Neural cell (in vitro differentiated cells): ENCODE measurements around the gene NF1. TPM values are rescaled to one million over a fixed set of nuclear protein-coding genes. Genes with fewer than 3 reads are reported as not detected.

Experiments used
- H2AFZ ChIP-seq: fragments of 200-600, 300-800 bp; sonication (generic), shearing (Covaris generic); 2 replicates; pipeline ENCODE4 v1.6.0; 2014; ENCODE audit warnings: low read depth, mild to moderate bottlenecking, antibody characterized with exemption, low read length, moderate library complexity
- H3F3A ChIP-seq: fragments of 200-600 bp; shearing (Covaris generic); 2 replicates; pipeline ENCODE4 v1.6.1; 2016; ENCODE audit warnings: mild to moderate bottlenecking, moderate library complexity, mixed read lengths, antibody characterized with exemption, low read length; ENCODE audit not compliant: insufficient read depth, poor library complexity, severe bottlenecking
- H3K27ac ChIP-seq: fragments of 200-600, 300-800 bp; sonication (generic), shearing (Covaris generic); 2 replicates; pipeline ENCODE4 v1.5.1; 2014; ENCODE audit warnings: mild to moderate bottlenecking, low read length, moderate library complexity
- H3K27me3 ChIP-seq: fragments of 300-800, 200-600 bp; sonication (generic), shearing (Covaris generic); 2 replicates; pipeline ENCODE4 v1.6.0; 2014; ENCODE audit warnings: mild to moderate bottlenecking, low read depth, low read length, moderate library complexity; ENCODE audit not compliant: insufficient read depth
- H3K36me3 ChIP-seq: fragments of 300-800, 200-600 bp; sonication (generic), shearing (Covaris generic); 2 replicates; pipeline ENCODE4 v1.5.1; 2014; ENCODE audit warnings: mild to moderate bottlenecking, antibody characterized with exemption, low read length, moderate library complexity; ENCODE audit not compliant: insufficient read depth
- H3K4me2 ChIP-seq: fragments of 300-800, 200-600 bp; sonication (generic), shearing (Covaris generic); 2 replicates; pipeline ENCODE4 v1.6.0; 2014; ENCODE audit warnings: mild to moderate bottlenecking, low read length
- H3K4me3 ChIP-seq: fragments of 300-800, 200-600 bp; sonication (generic), shearing (Covaris generic); 2 replicates; pipeline ENCODE4 v1.5.1; 2014; ENCODE audit warnings: mild to moderate bottlenecking, low read length, moderate library complexity
- H3K79me2 ChIP-seq: fragments of 200-600 bp; shearing (Covaris generic); replicated peaks from 2 replicates; pipeline ENCODE4 v1.6.0; 2014; ENCODE audit warnings: mild to moderate bottlenecking, low read length, moderate library complexity; ENCODE audit not compliant: insufficient read depth
- H3K9ac ChIP-seq: fragments of 300-800, 200-600 bp; sonication (generic), shearing (Covaris generic); 2 replicates; pipeline ENCODE4 v1.6.1; 2016; ENCODE audit warnings: mild to moderate bottlenecking, low read length, mixed read lengths
- H3K9me2 ChIP-seq: fragments of 200-600 bp; shearing (Covaris generic); 2 replicates; pipeline ENCODE4 v1.6.1; 2016; ENCODE audit warnings: mild to moderate bottlenecking, low read length, mixed read lengths; ENCODE audit not compliant: insufficient read depth
- H3K9me3 ChIP-seq: fragments of 200-600, 300-800 bp; sonication (generic), shearing (Covaris generic); 2 replicates; pipeline ENCODE4 v1.6.1; 2016; ENCODE audit warnings: mild to moderate bottlenecking, mixed run types, low read length, moderate library complexity, mixed read lengths
- H4K20me1 ChIP-seq: fragments of 200-600 bp; shearing (Covaris generic); 2 replicates; pipeline ENCODE4 v1.6.1; 2016; ENCODE audit warnings: mild to moderate bottlenecking, mixed run types; ENCODE audit not compliant: insufficient read depth
- CTCF ChIP-seq: fragments of 450-650 bp; IDR thresholded peaks from 2 replicates; pipeline ENCODE4 v1.5.1; 2014; ENCODE audit warnings: antibody characterized with exemption, mild to moderate bottlenecking, moderate library complexity; ENCODE audit not compliant: poor library complexity, severe bottlenecking
- EZH2 ChIP-seq: fragments of 200-600, 300-800 bp; shearing (Covaris generic), sonication (generic); IDR thresholded peaks from 2 replicates; pipeline ENCODE4 v1.6.1; 2014; ENCODE audit warnings: antibody characterized with exemption, low read length, borderline replicate concordance, mild to moderate bottlenecking; ENCODE audit not compliant: insufficient read depth, poor library complexity, severe bottlenecking
- POLR2AphosphoS5 ChIP-seq: IDR thresholded peaks from 2 replicates; pipeline ENCODE4 v1.6.1; 2012
- RAD21 ChIP-seq: fragments of 450-650 bp; conservative IDR thresholded peaks from 2 replicates; pipeline ENCODE4 v1.6.1; 2014; ENCODE audit warnings: antibody characterized with exemption, mild to moderate bottlenecking, moderate library complexity
- REST ChIP-seq: IDR thresholded peaks from 2 replicates; pipeline ENCODE4 v1.6.1; 2012; ENCODE audit warnings: borderline replicate concordance
- SMC3 ChIP-seq: fragments of 450-650 bp; conservative IDR thresholded peaks from 2 replicates; pipeline ENCODE4 v1.6.1; 2014; ENCODE audit warnings: antibody characterized with exemption, mild to moderate bottlenecking, moderate library complexity; ENCODE audit not compliant: poor library complexity
- polyA plus RNA-seq: library from polyadenylated mRNA; depleted of rRNA; stranded (reverse); fragments of >200 nt; gene quantifications from 2 replicates; pipeline ENCODE4 v1.2.3, GENCODE V29; 2014

NF1 gene
- polyA plus RNA-seq, 1 donor from 2014 or later: 22.4 TPM

- no peaks in the 10 kb centered on the region for H4K20me1 ChIP-seq
- no peaks in the 10 kb centered on the region for H3K9me3 ChIP-seq
- H3K27me3 ChIP-seq: peaks cover 21% of the 10 kb centered on the region
- H3K9me2 ChIP-seq: no peaks in the 10 kb centered on the region
- TF ChIP-seq RAD21 (peak; percentile 55), CTCF (peak; percentile 59), POLR2AphosphoS5 (no peak), SMC3 (peak; percentile 68)
- no peak overlapping the region for H3K4me2 ChIP-seq
- no peak overlapping the region for H3K27ac ChIP-seq
- H3K36me3 ChIP-seq: no peaks in the 10 kb centered on the region
- H2AFZ ChIP-seq: no peak overlapping the region
- H3K79me2 ChIP-seq: no peaks in the 10 kb centered on the region
- H3K9ac ChIP-seq: no peak overlapping the region
- no peaks in the 10 kb centered on the region for H3F3A ChIP-seq
- no peak overlapping the region for H3K4me3 ChIP-seq
Measured at GRCh38 chr17:31388770-31389656, 294.2 kb downstream of the NF1 start.

GRCh38 chr17:31389657-31390381 is 295.0 kb downstream of the NF1 start:
- no peak overlapping the region for H3K4me2 ChIP-seq
- H3K4me3 ChIP-seq: no peak overlapping the region
- H2AFZ ChIP-seq: no peak overlapping the region
- H3K36me3 ChIP-seq: no peaks in the 10 kb centered on the region
- no peak for TF ChIP-seq EZH2
- TF ChIP-seq REST: no peak
- TF ChIP-seq CTCF: peak; percentile 24
- TF ChIP-seq SMC3: no peak
- no peak overlapping the region for H3K9ac ChIP-seq
- no peaks in the 10 kb centered on the region for H4K20me1 ChIP-seq
- H3F3A ChIP-seq: no peaks in the 10 kb centered on the region
- no peaks in the 10 kb centered on the region for H3K9me2 ChIP-seq
- no peaks in the 10 kb centered on the region for H3K79me2 ChIP-seq
- H3K9me3 ChIP-seq: no peaks in the 10 kb centered on the region
- H3K27ac ChIP-seq: no peak overlapping the region
- peaks cover 21% of the 10 kb centered on the region for H3K27me3 ChIP-seq
